Nephron (organoid): ENCODE results near the gene PTCH2.
A peak's percentile ranks its signal among the peaks of the same experiment; 100 is the strongest.

ENCODE experiments used
- H3K27ac Mint-ChIP-seq, 3 experiments: 2 replicates each; pipeline ENCODE4 v1.8.0; 2020; ENCODE audit warnings: mixed read lengths in 3 of 3, mild to moderate bottlenecking in 2 of 3, moderate library complexity in 1 of 3
- H3K27me3 Mint-ChIP-seq: 2 replicates; pipeline ENCODE4 v1.8.0; 2021; ENCODE audit warnings: low read depth, mild to moderate bottlenecking, moderate library complexity, mixed read lengths
- H3K36me3 Mint-ChIP-seq: 2 replicates; pipeline ENCODE4 v1.8.0; 2020; ENCODE audit warnings: low read depth, mixed read lengths
- H3K4me1 Mint-ChIP-seq: 2 replicates; pipeline ENCODE4 v1.8.0; 2020; ENCODE audit warnings: mixed read lengths
- H3K4me3 Mint-ChIP-seq, 3 experiments: 2 replicates each; pipeline ENCODE4 v1.8.0; 2020; ENCODE audit warnings: mild to moderate bottlenecking in 3 of 3, mixed read lengths in 3 of 3, moderate library complexity in 2 of 3
- H3K9me3 Mint-ChIP-seq: 2 replicates; pipeline ENCODE4 v1.8.0; 2020; ENCODE audit warnings: mixed read lengths
- TF ChIP-seq, protein P1 (sequence below), 3 experiments: fragments of 200-600 bp; sonication (generic); IDR thresholded peaks; one replicate each; pipeline ENCODE4 v1.5.0; 2021; ENCODE audit warnings: antibody characterized with exemption in 3 of 3; ENCODE audit not compliant: unreplicated experiment in 3 of 3

Gene PTCH2

DNA sequence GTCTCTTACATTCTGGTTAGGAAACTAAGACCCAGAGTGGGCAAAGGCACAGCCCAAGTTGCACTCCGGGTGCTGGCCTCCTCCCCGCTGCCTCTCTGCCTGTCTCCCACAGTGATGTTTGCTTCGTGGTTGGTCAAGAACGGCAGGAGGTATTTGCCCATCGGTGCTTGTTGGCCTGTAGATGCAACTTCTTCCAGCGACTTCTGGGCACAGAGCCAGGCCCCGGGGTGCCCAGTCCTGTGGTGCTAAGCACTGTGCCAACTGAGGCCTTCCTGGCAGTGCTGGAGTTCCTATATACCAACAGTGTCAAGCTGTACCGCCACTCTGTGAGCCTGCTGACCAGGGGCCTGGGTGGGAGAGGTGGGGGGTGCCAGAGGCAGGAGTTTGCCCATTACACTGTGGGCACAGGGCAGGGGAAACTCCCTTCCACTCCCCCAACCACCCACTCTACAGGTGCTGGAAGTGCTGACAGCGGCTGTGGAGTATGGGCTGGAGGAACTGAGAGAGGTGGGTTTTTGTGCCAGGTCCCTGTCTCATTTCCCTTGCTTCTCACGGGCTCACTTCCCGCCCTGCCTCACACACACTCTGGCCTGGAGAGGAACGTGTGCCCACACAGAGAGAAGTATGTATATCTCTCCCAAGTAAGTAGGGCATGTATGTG is 32.8 kb downstream of the PTCH2 start:
- Mint-ChIP-seq H3K4me3 (peak overlapping the region; percentile 13 to 86 (median 81)), H3K27ac (peak overlapping the region; percentile 99), H3K9me3 (no peaks in the 10 kb centered on the region), H3K4me1 (peaks cover 61% of the 10 kb centered on the region), H3K36me3 (peaks cover 23% of the 10 kb centered on the region), H3K27me3 (no peaks in the 10 kb centered on the region)
- TF ChIP-seq, protein P1, sequence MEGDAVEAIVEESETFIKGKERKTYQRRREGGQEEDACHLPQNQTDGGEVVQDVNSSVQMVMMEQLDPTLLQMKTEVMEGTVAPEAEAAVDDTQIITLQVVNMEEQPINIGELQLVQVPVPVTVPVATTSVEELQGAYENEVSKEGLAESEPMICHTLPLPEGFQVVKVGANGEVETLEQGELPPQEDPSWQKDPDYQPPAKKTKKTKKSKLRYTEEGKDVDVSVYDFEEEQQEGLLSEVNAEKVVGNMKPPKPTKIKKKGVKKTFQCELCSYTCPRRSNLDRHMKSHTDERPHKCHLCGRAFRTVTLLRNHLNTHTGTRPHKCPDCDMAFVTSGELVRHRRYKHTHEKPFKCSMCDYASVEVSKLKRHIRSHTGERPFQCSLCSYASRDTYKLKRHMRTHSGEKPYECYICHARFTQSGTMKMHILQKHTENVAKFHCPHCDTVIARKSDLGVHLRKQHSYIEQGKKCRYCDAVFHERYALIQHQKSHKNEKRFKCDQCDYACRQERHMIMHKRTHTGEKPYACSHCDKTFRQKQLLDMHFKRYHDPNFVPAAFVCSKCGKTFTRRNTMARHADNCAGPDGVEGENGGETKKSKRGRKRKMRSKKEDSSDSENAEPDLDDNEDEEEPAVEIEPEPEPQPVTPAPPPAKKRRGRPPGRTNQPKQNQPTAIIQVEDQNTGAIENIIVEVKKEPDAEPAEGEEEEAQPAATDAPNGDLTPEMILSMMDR (IDR thresholded peaks at IDR 0.05; ENCODE audit: unreplicated experiment in 3 of 3): no peak

DNA sequence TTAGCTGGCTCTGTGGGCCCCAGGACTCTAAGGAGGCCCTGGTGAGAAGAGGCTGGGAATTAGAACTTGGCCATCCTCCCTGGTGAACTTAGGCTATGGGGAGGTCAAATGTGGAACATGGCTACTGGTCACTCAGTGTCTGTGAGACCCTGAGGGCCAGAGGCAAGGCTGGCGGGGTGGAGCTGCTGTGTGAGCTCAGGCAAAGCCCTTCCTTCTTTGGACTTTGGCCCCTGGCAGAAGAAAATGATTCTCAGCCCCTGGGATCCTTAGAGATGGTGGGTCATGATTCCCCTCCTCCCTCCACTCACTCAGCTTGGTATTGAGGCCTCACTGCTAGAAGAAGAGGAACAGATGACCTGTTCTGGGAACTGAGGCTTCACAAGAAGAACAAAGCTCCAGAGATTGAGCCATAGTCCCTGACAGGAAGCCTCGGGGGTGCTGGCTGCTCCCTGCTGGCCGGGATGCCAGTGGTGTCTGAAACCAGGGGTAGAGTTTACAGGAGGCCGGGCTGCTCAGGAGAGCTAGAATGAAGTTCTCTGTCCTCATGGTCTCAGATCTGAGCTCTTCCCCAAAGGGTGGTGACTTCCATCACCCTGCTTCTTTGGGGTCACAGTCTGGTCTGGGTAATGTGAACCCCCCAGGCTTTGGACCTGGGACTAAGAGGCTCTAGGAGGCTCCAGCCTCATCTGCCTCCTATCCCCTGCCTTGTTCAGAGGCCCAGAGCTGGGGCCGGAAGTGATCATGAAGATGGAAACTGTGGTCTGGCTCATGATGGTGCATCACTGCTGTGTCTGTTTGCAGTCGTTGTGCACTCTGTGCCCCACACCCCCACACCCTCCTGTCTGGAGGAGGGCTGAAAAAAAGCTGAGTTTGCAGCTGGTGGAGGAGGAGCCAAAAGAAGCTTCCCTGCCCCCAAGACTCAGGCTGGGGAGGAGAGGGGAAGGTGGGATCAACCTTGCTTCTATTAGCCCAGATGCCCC is 33.8 kb downstream of the PTCH2 start:
- peaks cover 56% of the 10 kb centered on the region for H3K4me1 Mint-ChIP-seq
- TF ChIP-seq, protein P1 (IDR thresholded peaks at IDR 0.05; ENCODE audit: unreplicated experiment in 3 of 3): no peak
- no peaks in the 10 kb centered on the region for H3K9me3 Mint-ChIP-seq
- peaks cover 20% of the 10 kb centered on the region for H3K36me3 Mint-ChIP-seq
- H3K27me3 Mint-ChIP-seq: no peaks in the 10 kb centered on the region
- peak overlapping the region; percentile 99 for H3K27ac Mint-ChIP-seq
- H3K4me3 Mint-ChIP-seq: peak overlapping the region; percentile 81 to 86 (median 81)

DNA sequence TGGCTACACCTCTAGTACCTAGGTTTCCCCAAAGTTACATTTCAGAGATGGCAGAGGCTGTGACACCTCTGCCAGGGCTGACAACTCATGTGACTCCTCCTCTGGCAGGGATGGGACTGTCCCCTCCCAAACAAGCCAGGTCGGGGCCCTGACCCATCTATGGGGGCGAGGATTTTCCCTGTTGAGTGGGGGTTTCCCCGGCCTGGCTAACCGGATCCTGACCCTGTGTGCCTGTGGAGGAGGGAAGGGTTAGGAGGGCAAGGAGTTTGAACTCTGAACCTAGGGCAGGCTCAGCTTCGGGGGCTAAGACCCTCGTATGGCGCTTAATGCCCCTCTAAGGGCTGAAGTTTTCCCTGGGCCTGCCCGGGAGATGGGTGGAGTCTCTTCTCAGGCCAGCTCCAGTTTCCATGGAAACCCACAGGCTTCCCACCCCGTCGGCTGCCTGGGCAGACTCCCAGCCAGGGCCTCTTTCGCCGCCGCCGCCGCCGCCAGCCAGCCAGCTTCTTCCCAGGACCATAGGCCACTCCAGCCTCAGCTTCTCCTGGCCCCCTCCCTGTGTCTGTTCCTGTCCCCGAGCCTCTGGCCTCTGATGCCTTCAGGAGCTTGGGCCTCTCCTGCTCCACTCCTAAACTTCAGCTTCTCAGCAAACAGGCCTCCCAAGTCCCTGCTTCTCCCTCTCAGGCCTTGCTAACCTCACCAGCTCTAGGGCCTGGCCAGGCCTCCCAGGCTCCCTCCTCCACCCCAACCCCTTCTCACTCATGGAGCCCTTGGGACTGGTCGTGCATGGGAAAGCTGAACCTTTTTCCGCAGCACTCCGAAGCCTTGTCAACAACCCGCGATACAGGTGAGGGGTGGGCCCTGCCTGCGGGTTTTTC is 34.8 kb downstream of the PTCH2 start, which contains the start of gene BTBD19:
Gene BTBD19, plus strand, starts transcription at position 461 of the 875 bp plus-strand sequence. Its CDS starts 298 bp downstream, at position 759.
- peak within 1 kb of the TSS; percentile 99 for H3K27ac Mint-ChIP-seq
- H3K9me3 Mint-ChIP-seq: no peaks in the 10 kb centered on the region
- no peaks in the 10 kb centered on the region for H3K27me3 Mint-ChIP-seq
- H3K36me3 Mint-ChIP-seq: peaks cover 16% of the 10 kb centered on the region
- H3K4me1 Mint-ChIP-seq: peaks cover 54% of the 10 kb centered on the region
- TF ChIP-seq, protein P1 (IDR thresholded peaks at IDR 0.05; ENCODE audit: unreplicated experiment in 3 of 3): no peak
- peak within 1 kb of the TSS; percentile 81 to 86 (median 81) for H3K4me3 Mint-ChIP-seq

DNA sequence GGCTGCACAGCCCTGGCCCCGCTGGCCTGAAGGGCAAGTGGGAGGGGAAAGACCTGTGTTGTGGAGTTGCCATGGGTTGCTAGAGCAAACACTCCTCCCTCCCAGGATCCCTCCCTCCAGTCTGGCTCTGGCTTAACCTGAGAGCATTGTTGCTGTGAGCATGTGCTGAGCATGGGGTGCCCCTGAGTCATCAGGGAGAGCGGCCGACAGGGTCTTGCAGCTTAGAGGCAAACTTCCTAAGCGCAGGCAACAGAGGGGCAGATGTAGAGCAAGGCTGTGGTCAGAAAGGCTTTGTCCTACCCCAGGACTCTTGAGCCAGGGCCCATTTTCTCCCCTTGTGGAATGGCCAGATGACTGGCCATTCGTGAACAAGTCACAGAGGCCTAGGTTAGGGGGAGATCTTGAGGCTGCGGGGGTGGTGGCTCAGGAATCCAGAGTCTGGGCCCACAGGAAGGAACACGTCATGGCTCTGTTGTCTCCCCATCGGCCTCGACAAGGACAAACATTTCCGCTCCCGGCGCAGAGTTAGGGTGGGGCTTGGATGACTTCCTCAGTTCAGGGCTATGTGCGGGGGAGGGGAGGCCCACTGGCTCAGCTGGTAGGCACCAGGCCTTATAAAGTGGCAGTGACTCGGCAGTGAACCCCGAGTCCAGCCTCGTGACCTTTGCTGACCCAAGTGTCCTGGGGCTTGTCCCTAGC is 35.5 kb downstream of the PTCH2 start:
- Mint-ChIP-seq H3K36me3 (peaks cover 22% of the 10 kb centered on the region), H3K9me3 (no peaks in the 10 kb centered on the region), H3K27me3 (no peaks in the 10 kb centered on the region), H3K4me1 (peaks cover 60% of the 10 kb centered on the region), H3K4me3 (peak overlapping the region; percentile 60 to 86 (median 81)), H3K27ac (peak overlapping the region; percentile 99)
- TF ChIP-seq, protein P1 (IDR thresholded peaks at IDR 0.05; ENCODE audit: unreplicated experiment in 3 of 3): no peak
